Glutamatergic neuron (in vitro differentiated cells): ENCODE data around the gene ATF6. TPM values are rescaled to one million over a fixed set of nuclear protein-coding genes. Genes with fewer than 3 reads are reported as not detected.

Source experiments
- DNase-seq: peaks from one replicate; pipeline ENCODE4 v3.0.0; 2022
- H3K27ac Mint-ChIP-seq: one replicate; pipeline ENCODE4 v1.8.0; 2020; ENCODE audit warnings: mild to moderate bottlenecking, mixed read lengths, inconsistent platforms; ENCODE audit not compliant: unreplicated experiment
- H3K27me3 Mint-ChIP-seq: one replicate; pipeline ENCODE4 v1.8.0; 2020; ENCODE audit warnings: mild to moderate bottlenecking, moderate library complexity, mixed read lengths, inconsistent platforms; ENCODE audit not compliant: unreplicated experiment
- H3K36me3 Mint-ChIP-seq: one replicate; pipeline ENCODE4 v1.8.0; 2020; ENCODE audit warnings: mild to moderate bottlenecking, mixed read lengths, inconsistent platforms; ENCODE audit not compliant: unreplicated experiment
- H3K4me1 Mint-ChIP-seq: one replicate; pipeline ENCODE4 v1.8.0; 2020; ENCODE audit warnings: mild to moderate bottlenecking, low read depth, mixed read lengths, inconsistent platforms; ENCODE audit not compliant: unreplicated experiment
- H3K4me3 Mint-ChIP-seq: one replicate; pipeline ENCODE4 v1.8.0; 2020; ENCODE audit warnings: mild to moderate bottlenecking, mixed read lengths, inconsistent platforms; ENCODE audit not compliant: unreplicated experiment
- H3K9me3 Mint-ChIP-seq: one replicate; pipeline ENCODE4 v1.8.0; 2020; ENCODE audit warnings: mild to moderate bottlenecking, moderate library complexity, mixed read lengths, inconsistent platforms; ENCODE audit not compliant: unreplicated experiment
- total RNA-seq: library from RNA; stranded (reverse); fragmentation: NEBNext Ultra II Directional; extraction: Animal tissue kit (Norgen Biotek cat#: 25700); gene quantifications from one replicate; pipeline ENCODE4 v1.2.1, GENCODE V29; 2021; ENCODE audit not compliant: unreplicated experiment
- TF ChIP-seq, protein P1 (sequence below): fragments of 200-600 bp; sonication (generic); IDR thresholded peaks from one replicate; pipeline ENCODE4 v1.5.0; 2021; ENCODE audit not compliant: partially characterized antibody, unreplicated experiment

ATF6 gene
- total RNA-seq, 1 donor from 2014 or later, result 29.3 TPM

DNA sequence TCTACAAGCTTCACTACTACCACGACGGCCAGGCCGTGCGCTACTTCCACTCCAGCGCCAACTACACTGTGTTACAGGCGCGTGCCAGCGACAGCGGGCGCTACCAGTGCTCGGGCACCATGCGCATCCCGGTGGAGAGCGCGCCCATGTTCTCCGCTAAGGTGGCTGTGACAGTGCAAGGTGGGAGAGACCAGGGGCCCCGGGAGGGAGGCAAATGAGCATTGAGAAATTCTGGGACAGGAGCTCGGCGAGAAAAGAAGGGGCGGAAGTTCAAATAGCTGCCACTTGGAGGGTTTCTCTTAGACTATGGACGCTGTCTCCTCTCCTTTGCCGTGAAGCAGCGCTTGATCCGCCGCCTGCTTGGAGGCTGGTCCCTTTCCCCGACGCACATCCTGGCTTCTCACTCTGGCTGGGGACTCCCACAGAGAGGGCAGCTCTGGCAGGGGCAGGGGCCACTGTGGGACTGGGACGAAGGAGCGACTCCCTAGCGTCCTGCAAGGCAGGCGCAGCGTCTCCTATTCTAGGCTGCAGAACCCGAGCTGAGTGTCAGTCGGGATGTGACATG lies 40.1 kb upstream of the ATF6 start:
- peak; percentile 57 for DNase-seq
- peaks cover 5% of the 10 kb centered on the region for H3K9me3 Mint-ChIP-seq
- no peak overlapping the region for H3K27ac Mint-ChIP-seq
- H3K27me3 Mint-ChIP-seq, result peaks cover 12% of the 10 kb centered on the region
- H3K4me3 Mint-ChIP-seq, result peak overlapping the region; percentile 95
- TF ChIP-seq, protein P1, sequence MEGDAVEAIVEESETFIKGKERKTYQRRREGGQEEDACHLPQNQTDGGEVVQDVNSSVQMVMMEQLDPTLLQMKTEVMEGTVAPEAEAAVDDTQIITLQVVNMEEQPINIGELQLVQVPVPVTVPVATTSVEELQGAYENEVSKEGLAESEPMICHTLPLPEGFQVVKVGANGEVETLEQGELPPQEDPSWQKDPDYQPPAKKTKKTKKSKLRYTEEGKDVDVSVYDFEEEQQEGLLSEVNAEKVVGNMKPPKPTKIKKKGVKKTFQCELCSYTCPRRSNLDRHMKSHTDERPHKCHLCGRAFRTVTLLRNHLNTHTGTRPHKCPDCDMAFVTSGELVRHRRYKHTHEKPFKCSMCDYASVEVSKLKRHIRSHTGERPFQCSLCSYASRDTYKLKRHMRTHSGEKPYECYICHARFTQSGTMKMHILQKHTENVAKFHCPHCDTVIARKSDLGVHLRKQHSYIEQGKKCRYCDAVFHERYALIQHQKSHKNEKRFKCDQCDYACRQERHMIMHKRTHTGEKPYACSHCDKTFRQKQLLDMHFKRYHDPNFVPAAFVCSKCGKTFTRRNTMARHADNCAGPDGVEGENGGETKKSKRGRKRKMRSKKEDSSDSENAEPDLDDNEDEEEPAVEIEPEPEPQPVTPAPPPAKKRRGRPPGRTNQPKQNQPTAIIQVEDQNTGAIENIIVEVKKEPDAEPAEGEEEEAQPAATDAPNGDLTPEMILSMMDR, result peak; percentile 22
- peaks cover 5% of the 10 kb centered on the region for H3K4me1 Mint-ChIP-seq
- no peaks in the 10 kb centered on the region for H3K36me3 Mint-ChIP-seq

DNA sequence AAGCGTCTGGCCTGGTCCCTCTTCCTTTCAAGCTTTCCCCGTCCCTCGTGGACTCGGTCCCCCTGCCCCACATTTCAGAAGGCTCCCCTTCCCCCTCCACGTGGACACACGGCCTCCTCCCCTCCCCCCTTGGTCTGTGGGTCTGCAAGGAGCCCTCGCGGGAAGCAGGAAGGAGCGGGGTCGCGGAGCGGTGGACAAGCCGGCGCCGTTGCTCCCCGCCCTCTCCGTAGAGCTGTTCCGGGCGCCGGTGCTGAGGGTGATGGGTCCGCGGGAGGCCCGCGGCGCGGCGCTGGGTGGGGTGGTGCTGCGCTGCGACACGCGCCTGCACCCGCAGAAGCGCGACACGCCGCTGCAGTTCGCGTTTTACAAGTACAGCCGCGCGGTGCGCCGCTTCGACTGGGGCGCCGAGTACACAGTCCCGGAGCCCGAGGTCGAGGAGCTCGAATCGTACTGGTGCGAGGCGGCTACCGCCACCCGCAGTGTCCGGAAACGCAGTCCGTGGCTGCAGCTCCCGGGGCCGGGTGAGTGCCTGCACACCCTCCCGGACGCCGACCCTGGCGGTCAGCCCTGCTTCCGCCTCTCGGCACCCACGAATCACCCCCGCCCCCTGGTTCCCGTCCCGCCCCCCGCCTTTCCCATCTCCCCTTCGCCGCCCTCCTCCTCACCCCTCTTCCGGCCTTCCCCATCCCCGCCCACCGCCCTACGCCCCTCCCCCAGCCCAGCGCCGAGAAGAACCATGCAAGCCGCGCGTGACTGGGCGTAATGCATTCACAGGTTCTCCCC lies 39.5 kb upstream of the ATF6 start:
- H3K36me3 Mint-ChIP-seq, result no peaks in the 10 kb centered on the region
- H3K27ac Mint-ChIP-seq, result peak overlapping the region; percentile 96

DNA sequence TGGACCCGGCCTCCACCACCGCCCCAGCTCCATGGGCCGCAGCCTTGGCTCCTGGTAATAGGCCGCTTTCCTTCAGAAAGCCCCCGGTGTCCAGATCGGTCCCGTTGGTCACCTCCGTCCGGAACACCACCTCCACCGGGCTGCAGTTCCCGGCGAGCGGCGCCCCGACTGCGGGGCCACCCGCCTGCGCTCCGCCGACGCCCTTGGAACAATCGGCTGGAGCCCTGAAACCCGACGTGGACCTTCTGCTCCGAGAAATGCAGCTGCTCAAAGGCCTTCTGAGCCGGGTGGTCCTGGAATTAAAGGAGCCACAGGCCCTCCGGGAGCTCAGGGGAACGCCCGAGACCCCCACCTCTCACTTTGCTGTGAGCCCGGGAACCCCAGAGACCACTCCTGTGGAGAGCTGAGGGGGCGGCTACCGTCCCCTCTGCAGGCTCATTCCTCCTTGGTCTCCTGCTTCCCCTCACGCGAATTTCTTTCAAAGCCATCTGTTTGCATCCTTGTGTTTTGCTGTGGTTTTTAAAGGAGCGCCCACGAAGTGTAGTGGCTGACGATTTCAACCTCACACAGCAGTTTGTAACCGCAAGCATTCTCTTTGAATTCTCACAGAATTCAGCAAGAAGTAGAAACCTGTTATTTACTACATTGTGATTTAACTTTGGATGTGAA lies 38.7 kb upstream of the ATF6 start:
- H3K36me3 Mint-ChIP-seq, result no peaks in the 10 kb centered on the region
- TF ChIP-seq, protein P1, result no peak
- H3K4me3 Mint-ChIP-seq, result peak overlapping the region; percentile 92
- peaks cover 5% of the 10 kb centered on the region for H3K4me1 Mint-ChIP-seq
- H3K27me3 Mint-ChIP-seq, result peaks cover 12% of the 10 kb centered on the region
- H3K9me3 Mint-ChIP-seq, result peaks cover 5% of the 10 kb centered on the region
- H3K27ac Mint-ChIP-seq, result peak overlapping the region; percentile 96
- no peak for DNase-seq

More for the DNA sequence above, 39.5 kb upstream of the ATF6 start:
- peak; percentile 93 for DNase-seq
- Mint-ChIP-seq H3K4me1 (peaks cover 5% of the 10 kb centered on the region), H3K9me3 (peaks cover 5% of the 10 kb centered on the region), H3K4me3 (peak overlapping the region; percentile 95), H3K27me3 (peaks cover 12% of the 10 kb centered on the region)
- TF ChIP-seq, protein P1, result no peak

DNA sequence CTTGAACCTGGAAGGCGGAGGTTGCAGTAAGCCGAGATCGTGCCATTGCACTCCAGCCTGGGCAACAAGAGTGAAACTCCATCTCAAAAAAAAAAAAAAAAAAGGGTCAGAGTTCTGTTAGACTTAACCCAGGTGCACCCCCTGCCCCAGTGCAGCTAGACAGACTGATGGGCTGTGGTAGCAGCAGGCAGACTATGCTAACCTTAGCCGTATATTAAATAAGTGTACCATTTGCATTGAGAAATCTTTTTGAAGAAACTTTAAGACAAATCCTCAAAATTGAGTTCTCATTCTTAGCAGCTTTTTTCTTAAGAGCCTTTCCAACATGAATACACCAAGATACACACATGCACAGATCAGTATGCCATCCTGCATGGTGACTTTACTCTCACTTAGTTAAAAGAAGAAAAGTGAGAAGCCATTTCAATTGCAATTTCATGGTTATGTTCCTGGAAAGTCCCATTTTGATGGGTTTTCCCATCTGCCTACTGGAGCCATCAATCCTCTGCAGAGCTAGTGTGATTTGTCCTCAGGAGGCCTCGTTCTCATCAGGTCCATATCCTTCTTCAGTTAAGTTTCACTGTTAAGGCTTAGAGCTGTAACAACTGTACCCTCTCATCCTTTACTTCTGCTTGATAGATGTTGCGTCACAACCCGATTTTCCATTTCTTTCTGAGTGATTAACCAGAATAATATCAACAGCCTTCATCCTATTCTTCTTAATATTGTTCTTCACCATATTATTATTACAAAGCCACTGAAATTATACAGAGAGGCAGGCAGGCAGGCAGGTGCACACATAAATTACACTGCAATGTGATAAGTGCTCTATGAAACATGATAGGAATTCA lies 37.5 kb upstream of the ATF6 start:
- peak overlapping the region; percentile 92 for H3K4me3 Mint-ChIP-seq
- H3K9me3 Mint-ChIP-seq, result peaks cover 5% of the 10 kb centered on the region
- H3K36me3 Mint-ChIP-seq, result no peaks in the 10 kb centered on the region
- peaks cover 5% of the 10 kb centered on the region for H3K4me1 Mint-ChIP-seq
- peaks cover 9% of the 10 kb centered on the region for H3K27me3 Mint-ChIP-seq
- TF ChIP-seq, protein P1, result no peak
- DNase-seq, result no peak
- no peak overlapping the region for H3K27ac Mint-ChIP-seq
